Activated CD8-positive, alpha-beta T cell treated with anti-CD3 and anti-CD28 coated beads, Interleukin-2, amount 10 ng/mL, durations not matched to agents 7 days and 5 days (primary cell): ENCODE data around the gene KIF14. TPM values are rescaled to one million over a fixed set of nuclear protein-coding genes. Genes with fewer than 3 reads are reported as not detected.
A peak's percentile ranks its signal among the peaks of the same experiment; 100 is the strongest.

Experiments
- ATAC-seq: fragments of 150-1000 bp; cut with Tn5 transposase; one replicate; pipeline ENCODE4 v1.10.0; 2021; ENCODE audit warnings: moderate library complexity
- CTCF ChIA-PET: fragments of 350-600 bp; sonication (Branson Sonifier 250); formaldehyde crosslinking; loops from one replicate; lab custom pipeline; 2021; ENCODE audit warnings: antibody characterized with exemption; lab: Charles Lee
- POLR2A ChIA-PET: fragments of 350-600 bp; sonication (Branson Sonifier 250); formaldehyde crosslinking; loops from one replicate; lab custom pipeline; 2021; ENCODE audit warnings: antibody characterized with exemption; lab: Charles Lee
- DNase-seq: peaks from one replicate; pipeline ENCODE4 v3.0.0-alpha.2; 2020
- H3K27ac Mint-ChIP-seq: one replicate; pipeline ENCODE4 v1.8.0; 2021; ENCODE audit warnings: mild to moderate bottlenecking, mixed read lengths
- H3K27me3 Mint-ChIP-seq: one replicate; pipeline ENCODE4 v1.8.0; 2021; ENCODE audit warnings: low read depth, mixed read lengths
- H3K36me3 Mint-ChIP-seq: one replicate; pipeline ENCODE4 v1.8.0; 2021; ENCODE audit warnings: low read depth, mixed read lengths
- H3K4me1 Mint-ChIP-seq: one replicate; pipeline ENCODE4 v1.8.0; 2021; ENCODE audit warnings: low read depth, mixed read lengths
- H3K4me3 Mint-ChIP-seq: one replicate; pipeline ENCODE4 v1.8.0; 2021; ENCODE audit warnings: mild to moderate bottlenecking, mixed read lengths
- H3K9me3 Mint-ChIP-seq: one replicate; pipeline ENCODE4 v1.8.0; 2022; ENCODE audit warnings: mixed read lengths; ENCODE audit not compliant: insufficient read depth
- total RNA-seq, 2 experiments: library from RNA; stranded (reverse); gene quantifications; one replicate each; pipeline ENCODE4 v1.2.3, GENCODE V29; 2021

Gene KIF14
- total RNA-seq, 2 experiments from 2014 or later: 34.1 to 35.8 TPM

- ATAC-seq (peak; percentile 39), DNase-seq (no peak)
- peak overlapping the region; percentile 56 for H3K27ac Mint-ChIP-seq
- H3K36me3 Mint-ChIP-seq: peaks cover 40% of the 10 kb centered on the region
- no peaks in the 10 kb centered on the region for H3K27me3 Mint-ChIP-seq
- no peak overlapping the region for H3K4me3 Mint-ChIP-seq
- POLR2A ChIA-PET: interaction anchor here (0.9 kb wide), 1 partner anchor 10 kb away, joined by 3 read pairs; no protein-coding TSS in a partner anchor
- CTCF ChIA-PET: interaction anchor here (1.2 to 2.6 kb wide), 2 partner anchors 31 to 150 kb away, joined by 3 to 14 read pairs; no protein-coding TSS in a partner anchor
- peaks cover 21% of the 10 kb centered on the region for H3K4me1 Mint-ChIP-seq
- H3K9me3 Mint-ChIP-seq: no peaks in the 10 kb centered on the region
Measured at GRCh38 chr1:200653022-200653462, 32.5 kb upstream of the KIF14 start.

GRCh38 chr1:200652378-200652777, 31.8 kb upstream of the KIF14 start:
- Mint-ChIP-seq H3K9me3 (no peaks in the 10 kb centered on the region), H3K36me3 (peaks cover 36% of the 10 kb centered on the region), H3K4me1 (peaks cover 21% of the 10 kb centered on the region), H3K27me3 (no peaks in the 10 kb centered on the region), H3K4me3 (no peak overlapping the region), H3K27ac (no peak overlapping the region)
- ATAC-seq (no peak), DNase-seq (no peak)
- ChIA-PET CTCF (interaction anchor here (2.6 kb wide), 1 partner anchor 30 kb away, joined by 14 read pairs; no protein-coding TSS in a partner anchor), POLR2A (interaction anchor here (0.9 kb wide), 1 partner anchor 10 kb away, joined by 3 read pairs; no protein-coding TSS in a partner anchor)

GRCh38 chr1:200646515-200646914, 26.0 kb upstream of the KIF14 start:
- Mint-ChIP-seq H3K27me3 (no peaks in the 10 kb centered on the region), H3K4me3 (no peak overlapping the region), H3K9me3 (no peaks in the 10 kb centered on the region), H3K27ac (no peak overlapping the region), H3K36me3 (peaks cover 28% of the 10 kb centered on the region), H3K4me1 (no peaks in the 10 kb centered on the region)
- ChIA-PET POLR2A (no interaction called here), CTCF (no interaction called here)
- no peak for DNase-seq
- ATAC-seq: no peak

- H3K4me1 Mint-ChIP-seq: no peaks in the 10 kb centered on the region
- no peak for DNase-seq
- H3K27ac Mint-ChIP-seq: no peak overlapping the region
- ATAC-seq: no peak
- ChIA-PET CTCF (no interaction called here), POLR2A (no interaction called here)
- H3K9me3 Mint-ChIP-seq: no peaks in the 10 kb centered on the region
- H3K36me3 Mint-ChIP-seq: peaks cover 32% of the 10 kb centered on the region
- no peaks in the 10 kb centered on the region for H3K27me3 Mint-ChIP-seq
- no peak overlapping the region for H3K4me3 Mint-ChIP-seq
Measured at GRCh38 chr1:200644021-200644420, 23.5 kb upstream of the KIF14 start.

GRCh38 chr1:200642481-200642880, 21.9 kb upstream of the KIF14 start:
- H3K27me3 Mint-ChIP-seq: no peaks in the 10 kb centered on the region
- peaks cover 26% of the 10 kb centered on the region for H3K36me3 Mint-ChIP-seq
- no peaks in the 10 kb centered on the region for H3K9me3 Mint-ChIP-seq
- DNase-seq (no peak), ATAC-seq (no peak)
- POLR2A ChIA-PET: interaction anchor here (1.1 kb wide), 1 partner anchor 10 kb away, joined by 3 read pairs; no protein-coding TSS in a partner anchor
- H3K4me1 Mint-ChIP-seq: no peaks in the 10 kb centered on the region
- CTCF ChIA-PET: interaction anchor here (1.0 to 1.5 kb wide), 2 partner anchors 16 to 20 kb away, joined by 4 read pairs; no protein-coding TSS in a partner anchor
- no peak overlapping the region for H3K4me3 Mint-ChIP-seq
- no peak overlapping the region for H3K27ac Mint-ChIP-seq

- Mint-ChIP-seq H3K27me3 (no peaks in the 10 kb centered on the region), H3K36me3 (peaks cover 14% of the 10 kb centered on the region), H3K27ac (no peak overlapping the region), H3K9me3 (no peaks in the 10 kb centered on the region), H3K4me1 (no peaks in the 10 kb centered on the region), H3K4me3 (no peak overlapping the region)
- POLR2A ChIA-PET: no interaction called here
- DNase-seq (no peak), ATAC-seq (no peak)
- CTCF ChIA-PET: no interaction called here
Measured at GRCh38 chr1:200640963-200641401, 20.4 kb upstream of the KIF14 start.

- H3K9me3 Mint-ChIP-seq: no peaks in the 10 kb centered on the region
- ChIA-PET CTCF (no interaction called here), POLR2A (interaction anchor here (0.6 kb wide), 1 partner anchor 111 kb away, joined by 3 read pairs; no protein-coding TSS in a partner anchor)
- no peaks in the 10 kb centered on the region for H3K27me3 Mint-ChIP-seq
- no peak overlapping the region for H3K4me3 Mint-ChIP-seq
- no peaks in the 10 kb centered on the region for H3K4me1 Mint-ChIP-seq
- ATAC-seq (no peak), DNase-seq (no peak)
- H3K27ac Mint-ChIP-seq: no peak overlapping the region
- H3K36me3 Mint-ChIP-seq: peaks cover 12% of the 10 kb centered on the region
Measured at GRCh38 chr1:200640373-200640962, 19.9 kb upstream of the KIF14 start.

GRCh38 chr1:200638073-200638472, 17.5 kb upstream of the KIF14 start:
- no peak for DNase-seq
- ChIA-PET POLR2A (no interaction called here), CTCF (no interaction called here)
- no peak overlapping the region for H3K27ac Mint-ChIP-seq
- ATAC-seq: no peak
- H3K27me3 Mint-ChIP-seq: no peaks in the 10 kb centered on the region
- H3K36me3 Mint-ChIP-seq: peaks cover 8% of the 10 kb centered on the region
- no peaks in the 10 kb centered on the region for H3K9me3 Mint-ChIP-seq
- no peaks in the 10 kb centered on the region for H3K4me1 Mint-ChIP-seq
- no peak overlapping the region for H3K4me3 Mint-ChIP-seq

GRCh38 chr1:200636681-200637080, 16.1 kb upstream of the KIF14 start:
- no peak for ATAC-seq
- Mint-ChIP-seq H3K27ac (no peak overlapping the region), H3K36me3 (peaks cover 6% of the 10 kb centered on the region), H3K27me3 (no peaks in the 10 kb centered on the region), H3K4me3 (no peak overlapping the region), H3K9me3 (no peaks in the 10 kb centered on the region), H3K4me1 (no peaks in the 10 kb centered on the region)
- ChIA-PET CTCF (interaction anchor here (1.5 to 1.8 kb wide), 2 partner anchors 15 to 167 kb away, joined by 4 to 6 read pairs; no protein-coding TSS in a partner anchor), POLR2A (no interaction called here)
- DNase-seq: no peak

- Mint-ChIP-seq H3K27me3 (peaks cover 2% of the 10 kb centered on the region), H3K4me1 (no peaks in the 10 kb centered on the region)
Measured at GRCh38 chr1:200634261-200635122, 13.9 kb upstream of the KIF14 start.

GRCh38 chr1:200631375-200631774, 10.8 kb upstream of the KIF14 start:
- DNase-seq (no peak), ATAC-seq (no peak)
- Mint-ChIP-seq H3K4me3 (no peak overlapping the region), H3K4me1 (peaks cover 20% of the 10 kb centered on the region), H3K9me3 (no peaks in the 10 kb centered on the region), H3K27me3 (peaks cover 3% of the 10 kb centered on the region), H3K27ac (no peak overlapping the region), H3K36me3 (no peaks in the 10 kb centered on the region)
- CTCF ChIA-PET: no interaction called here
- POLR2A ChIA-PET: no interaction called here

More at GRCh38 chr1:200634261-200635122, 13.9 kb upstream of the KIF14 start:
- Mint-ChIP-seq H3K9me3 (no peaks in the 10 kb centered on the region), H3K4me3 (no peak overlapping the region), H3K27ac (no peak overlapping the region), H3K36me3 (no peaks in the 10 kb centered on the region)
- ATAC-seq (no peak), DNase-seq (no peak)
- CTCF ChIA-PET: interaction anchor here (1.2 to 1.4 kb wide), 3 partner anchors 9 to 141 kb away, joined by 4 to 8 read pairs (median 4); no protein-coding TSS in a partner anchor
- POLR2A ChIA-PET: no interaction called here
